ENCODE results near the gene CD81. TPM values are rescaled to one million over a fixed set of nuclear protein-coding genes. Genes with fewer than 3 reads are reported as not detected.
A peak's percentile ranks its signal among the peaks of the same experiment; 100 is the strongest.

Gene CD81
- total RNA-seq, 4 donors from 2014 or later: 54.5 to 87.0 (median 66.8) TPM

- DNase-seq (no peak), ATAC-seq (peak; percentile 49 to 73)
- H3K36me3 ChIP-seq: no peaks in the 10 kb centered on the region
- in situ Hi-C loops (cut with MboI; ENCODE audit: low sequenced_read_pairs in 4 of 4) (no loop called here), intact Hi-C loops (cut with DNase I; ENCODE audit: low total_unique reads) (loop anchor here (1.0 to 5.0 kb wide), 4 partner anchors 23 to 70 kb away; partner anchors contain the start of gene TSSC4)
- peak overlapping the region; percentile 73 to 98 (median 92) for H3K4me3 ChIP-seq
- TF ChIP-seq CTCF (IDR thresholded peaks at IDR 0.05 in 4 of 5, conservative IDR thresholded peaks at IDR 0.05 in 1 of 5): no peak
- TF ChIP-seq POLR2A (IDR thresholded peaks at IDR 0.05): peak in 1 of 2 donors; percentile 34
- no peaks in the 10 kb centered on the region for H3K9me3 ChIP-seq
- no peaks in the 10 kb centered on the region for H3K27me3 ChIP-seq
- H3K27ac ChIP-seq: peak overlapping the region; percentile 89 to 95 (median 91)
- peaks cover 39 to 46% of the 10 kb centered on the region in 2 donors for H3K4me1 ChIP-seq
These were observed 667 bp downstream of the CD81 start for GRCh38 chr11:2377511-2378443.

GRCh38 chr11:2378527-2379210 lies 1.6 kb downstream of the CD81 start:
- peak in 1 of 2 donors; percentile 30 for DNase-seq
- peak overlapping the region; percentile 73 to 98 (median 92) for H3K4me3 ChIP-seq
- in situ Hi-C loops (cut with MboI; ENCODE audit: low sequenced_read_pairs in 4 of 4): no loop called here
- no peak for ATAC-seq
- no peaks in the 10 kb centered on the region for H3K9me3 ChIP-seq
- no peaks in the 10 kb centered on the region for H3K27me3 ChIP-seq
- peak overlapping the region; percentile 89 to 95 (median 91) for H3K27ac ChIP-seq
- no peaks in the 10 kb centered on the region for H3K36me3 ChIP-seq
- no peak for TF ChIP-seq POLR2A (IDR thresholded peaks at IDR 0.05)
- no peak for TF ChIP-seq CTCF (IDR thresholded peaks at IDR 0.05 in 4 of 5, conservative IDR thresholded peaks at IDR 0.05 in 1 of 5)
- intact Hi-C loops (cut with DNase I; ENCODE audit: low total_unique reads): loop anchor here (1.0 to 5.0 kb wide), 4 partner anchors 22 to 71 kb away; partner anchors contain the start of gene TSSC4
- H3K4me1 ChIP-seq: peaks cover 48 to 55% of the 10 kb centered on the region in 2 donors

GRCh38 chr11:2379466-2380174 lies 2.5 kb downstream of the CD81 start:
- H3K27ac ChIP-seq: peak overlapping the region; percentile 89 to 95 (median 91)
- in situ Hi-C loops (cut with MboI; ENCODE audit: low sequenced_read_pairs in 4 of 4) (no loop called here), intact Hi-C loops (cut with DNase I; ENCODE audit: low total_unique reads) (loop anchor here (5.0 to 10.0 kb wide), 4 partner anchors 38 to 615 kb away; partner anchors contain the start of gene CTSD)
- H3K27me3 ChIP-seq: no peaks in the 10 kb centered on the region
- no peaks in the 10 kb centered on the region for H3K9me3 ChIP-seq
- H3K36me3 ChIP-seq: no peaks in the 10 kb centered on the region
- DNase-seq (no peak), ATAC-seq (no peak)
- peaks cover 51 to 61% of the 10 kb centered on the region in 2 donors for H3K4me1 ChIP-seq
- peak overlapping the region in 2 of 4 donors; percentile 24 to 73 for H3K4me3 ChIP-seq
- TF ChIP-seq CTCF (IDR thresholded peaks at IDR 0.05 in 4 of 5, conservative IDR thresholded peaks at IDR 0.05 in 1 of 5): no peak
- no peak for TF ChIP-seq POLR2A (IDR thresholded peaks at IDR 0.05)

- H3K9me3 ChIP-seq: no peaks in the 10 kb centered on the region
- no peak for ATAC-seq
- no peak for TF ChIP-seq CTCF (IDR thresholded peaks at IDR 0.05 in 4 of 5, conservative IDR thresholded peaks at IDR 0.05 in 1 of 5)
- no peak for TF ChIP-seq POLR2A (IDR thresholded peaks at IDR 0.05)
- in situ Hi-C loops (cut with MboI; ENCODE audit: low sequenced_read_pairs in 4 of 4) (no loop called here), intact Hi-C loops (cut with DNase I; ENCODE audit: low total_unique reads) (loop anchor here (10.0 kb wide), 1 partner anchor 616 kb away; the partner anchor contains the start of gene CTSD)
- peak overlapping the region in 2 of 4 donors; percentile 11 to 73 for H3K4me3 ChIP-seq
- peak overlapping the region; percentile 89 to 95 (median 91) for H3K27ac ChIP-seq
- peaks cover 51 to 67% of the 10 kb centered on the region in 2 donors for H3K4me1 ChIP-seq
- no peaks in the 10 kb centered on the region for H3K27me3 ChIP-seq
- H3K36me3 ChIP-seq: no peaks in the 10 kb centered on the region
- DNase-seq: no peak
These were observed 3.3 kb downstream of the CD81 start for GRCh38 chr11:2380396-2380795.

All from gastrocnemius medialis (tissue), 4 donors.